ENCODE measurements around the gene RFPL1.
"Not testable (repeated sequence)": the region's sequence is repeated elsewhere in the genome, so short reads cannot be mapped to it uniquely, and the experiment has no call there.

The RFPL1 gene

DNA sequence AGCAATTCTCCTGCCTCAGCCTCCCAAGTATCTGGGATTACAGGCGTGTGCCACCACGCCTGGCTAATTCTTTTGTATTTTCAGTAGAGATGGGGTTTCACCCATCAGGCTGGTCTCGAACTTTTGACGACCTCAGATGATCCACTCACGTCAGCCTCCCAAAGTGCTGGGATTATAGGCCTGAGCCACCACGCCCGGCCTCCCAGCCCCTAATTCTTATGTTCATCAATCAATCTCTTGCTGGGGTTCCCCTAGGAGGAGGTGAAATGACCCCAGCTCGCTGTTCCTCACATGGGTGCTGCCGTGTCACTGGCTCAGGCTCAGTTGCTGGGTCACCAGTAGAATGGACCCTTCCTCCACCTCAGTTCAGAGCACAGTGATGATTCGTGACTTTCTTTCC, at the start of gene RFPL1:
RFPL1 (plus strand) TSS at position 301 of the 400 bp plus-strand sequence.
- not testable (repeated sequence) for DNase-seq

DNA sequence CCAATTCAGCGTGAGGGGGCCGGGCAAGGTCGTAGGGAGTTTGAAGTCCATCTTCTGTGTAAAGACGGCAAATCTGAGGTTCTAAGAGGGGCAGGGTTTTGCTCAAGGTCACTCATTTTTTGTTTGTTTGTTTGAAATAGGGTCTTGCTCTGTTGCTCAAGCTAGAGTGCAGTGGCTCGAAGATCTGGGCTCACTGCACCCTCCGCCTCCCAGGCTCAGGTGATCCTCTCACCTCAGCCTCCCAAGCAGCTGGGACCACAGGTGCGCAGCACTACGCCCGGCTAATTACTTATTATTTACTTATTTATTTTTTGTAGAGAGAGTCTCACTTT, 49.7 kb upstream of the RFPL1 start:
- no peak for DNase-seq

DNA sequence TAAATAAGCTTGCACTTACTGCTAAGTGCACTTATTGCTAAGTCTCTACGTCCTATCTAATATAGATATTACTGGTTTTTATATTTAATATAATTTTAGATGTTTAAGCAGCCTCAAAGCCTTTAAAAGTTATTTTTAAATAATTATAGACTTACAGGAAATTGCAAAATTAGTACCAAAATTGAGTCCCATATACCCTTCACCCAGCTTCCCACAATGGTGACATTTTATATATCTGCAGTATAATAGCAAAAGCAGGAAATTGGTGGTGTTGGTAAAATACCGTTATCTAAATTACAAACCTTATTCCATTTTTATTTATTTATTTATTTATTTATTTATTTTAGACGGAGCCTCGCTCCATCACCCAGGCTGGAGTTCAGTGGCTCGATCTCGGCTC, 48.1 kb upstream of the RFPL1 start:
- DNase-seq = no peak

DNA sequence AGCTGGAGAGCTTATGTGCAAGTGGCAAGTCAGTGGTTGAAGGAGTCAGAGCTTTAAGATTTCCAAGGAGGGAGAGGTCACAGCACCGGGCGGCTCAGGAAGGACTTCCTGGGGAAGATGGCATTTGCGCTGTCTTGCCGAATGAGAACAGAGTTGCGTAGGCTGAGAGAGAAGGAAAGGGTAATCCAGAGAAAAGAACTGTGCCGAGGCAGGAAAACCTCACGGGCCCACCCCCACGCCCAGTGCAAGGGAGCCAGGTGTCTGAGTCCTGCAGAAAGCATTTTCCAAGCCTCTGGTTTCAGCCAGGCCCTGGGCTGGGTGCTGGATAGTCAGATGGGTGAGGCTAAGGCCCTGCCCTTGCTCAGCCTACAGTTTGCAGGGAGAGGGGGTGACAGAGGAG, 46.8 kb upstream of the RFPL1 start:
- DNase-seq = no peak

DNA sequence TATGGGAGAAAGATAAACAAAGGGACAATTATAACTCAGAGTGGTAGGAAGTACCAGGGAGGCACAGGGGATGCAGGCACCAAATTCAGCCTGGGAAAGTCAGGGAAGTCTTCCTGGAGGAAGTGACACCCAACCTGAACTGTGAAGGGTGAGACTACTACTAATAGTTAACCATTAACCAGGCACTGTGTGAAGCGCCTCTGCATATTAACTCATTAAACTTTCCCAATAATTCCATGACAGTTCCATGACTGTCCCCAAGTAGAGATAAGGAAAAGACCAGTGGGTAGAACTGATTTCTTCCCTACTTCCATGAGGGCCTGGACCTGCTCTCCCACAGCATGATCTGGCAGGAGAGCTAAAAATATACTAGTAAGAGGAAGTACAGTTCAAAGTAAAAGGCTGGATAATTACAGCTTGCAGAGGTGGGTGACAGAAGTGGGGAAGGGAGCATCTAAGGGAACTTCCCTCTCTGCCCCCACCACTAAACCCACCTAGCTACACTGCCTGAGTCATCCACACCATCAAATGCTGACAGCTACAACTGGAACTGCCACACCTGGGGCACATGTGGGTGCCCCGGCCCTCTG, 45.3 kb upstream of the RFPL1 start:
- DNase-seq = no peak

DNA sequence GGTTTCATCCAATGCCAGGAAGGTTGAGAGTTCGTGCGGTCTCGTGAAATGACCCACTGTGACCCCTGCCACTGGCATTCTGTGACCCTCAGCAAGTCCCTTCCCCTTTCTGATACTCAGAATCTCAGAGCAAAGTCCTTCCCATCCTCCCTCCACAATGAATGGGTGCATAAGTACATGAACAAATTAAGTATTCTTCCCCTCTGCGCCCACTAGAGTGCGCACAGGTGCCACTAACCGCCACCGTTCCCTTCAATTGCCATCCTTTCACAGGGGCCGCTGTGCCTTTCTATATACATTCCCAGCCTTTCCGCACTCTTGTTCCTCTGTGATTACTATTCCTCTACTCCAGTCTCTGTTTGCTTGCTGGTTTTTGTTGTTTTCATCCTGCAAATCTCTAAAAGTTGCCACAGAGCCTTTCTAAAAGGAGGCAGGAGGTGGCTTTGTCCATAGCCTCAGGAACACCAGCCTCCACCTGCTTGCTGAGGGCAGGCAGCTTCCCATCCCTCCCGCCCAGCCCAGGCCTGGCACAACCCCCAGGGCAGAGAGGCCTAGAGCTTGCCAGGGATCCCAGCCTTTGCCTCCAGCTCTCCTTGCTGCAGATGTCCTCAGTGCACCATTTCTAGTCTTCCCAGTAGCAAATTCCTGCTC, 43.3 kb upstream of the RFPL1 start:
- peak; percentile 58 for DNase-seq

DNA sequence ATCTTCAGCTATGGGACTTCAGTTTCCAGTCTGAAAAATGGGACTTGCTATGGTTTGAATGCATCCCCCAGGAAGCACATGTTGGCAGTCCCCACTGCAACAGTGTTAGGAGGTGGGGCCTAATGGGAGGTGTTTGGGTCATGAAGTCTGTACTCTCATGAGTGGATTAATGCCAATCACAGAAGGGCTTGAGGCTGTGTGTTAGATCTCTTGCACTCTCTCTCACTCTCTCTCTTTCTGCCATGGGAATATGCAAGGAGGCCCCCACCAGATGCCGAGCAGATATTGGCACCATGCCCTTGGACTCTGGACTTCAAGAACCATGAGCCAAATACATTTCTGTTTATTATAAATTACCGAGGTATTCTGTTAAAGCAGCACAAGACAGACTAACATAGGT, 42.3 kb upstream of the RFPL1 start:
- no peak for DNase-seq

DNA sequence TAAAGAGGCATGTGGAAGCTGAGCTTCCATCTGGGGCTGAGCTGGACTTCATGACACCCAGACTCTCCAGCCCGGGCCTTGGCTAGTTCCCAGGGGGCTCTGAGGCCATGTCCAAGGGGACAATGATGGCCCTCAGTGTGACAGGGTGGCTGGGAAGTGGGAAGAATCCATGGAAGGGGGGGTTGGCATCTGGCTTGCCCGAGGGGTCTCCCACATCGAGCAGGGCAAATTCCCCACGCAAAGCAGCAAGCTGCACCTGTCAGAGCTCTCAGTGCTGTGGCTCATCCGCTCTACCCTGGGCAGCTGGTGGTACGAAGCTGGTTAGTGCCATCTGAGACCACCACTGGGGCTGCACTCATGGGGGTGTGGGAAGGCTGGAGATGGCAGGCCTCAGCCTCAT, 40.6 kb upstream of the RFPL1 start:
- no peak for DNase-seq

DNA sequence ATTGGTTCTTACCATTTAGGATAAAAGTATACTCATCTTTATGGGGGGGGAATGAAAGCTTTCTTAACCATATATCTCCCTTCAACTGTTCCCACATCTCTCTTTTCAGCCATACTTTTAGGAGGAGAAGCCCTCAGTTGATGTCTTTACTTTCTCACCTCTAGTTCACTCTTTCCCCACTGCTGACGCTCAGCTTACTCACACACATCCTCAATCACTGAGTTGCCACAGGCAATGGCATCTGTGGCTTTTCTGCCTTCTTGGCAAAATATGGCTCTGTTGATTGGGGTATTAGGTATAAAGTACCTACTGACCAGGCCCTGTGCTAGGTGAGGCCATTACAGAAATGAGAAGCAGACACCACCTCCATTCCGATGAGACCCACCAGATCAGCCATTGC, 37.8 kb upstream of the RFPL1 start:
- no peak for DNase-seq

DNA sequence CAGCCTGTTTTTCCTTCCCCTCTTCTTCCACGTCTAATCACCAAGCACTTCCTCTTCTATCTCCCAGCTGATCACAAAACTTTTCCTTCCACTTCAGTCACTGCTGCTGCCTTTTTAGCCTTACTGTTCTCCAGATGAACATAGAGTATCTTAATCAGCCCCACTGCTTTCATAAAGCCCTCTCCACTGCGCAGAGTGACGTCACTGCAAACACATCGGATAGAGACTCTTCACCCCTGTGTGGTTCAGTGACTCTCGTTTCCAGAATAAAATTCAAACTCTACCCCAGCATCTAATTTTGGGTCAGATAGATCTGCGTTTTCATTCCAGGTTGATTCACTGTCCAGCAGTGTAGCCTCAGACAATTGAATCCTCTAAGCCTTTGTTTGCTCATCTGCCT, 36.8 kb upstream of the RFPL1 start:
- not testable (repeated sequence) for DNase-seq

DNA sequence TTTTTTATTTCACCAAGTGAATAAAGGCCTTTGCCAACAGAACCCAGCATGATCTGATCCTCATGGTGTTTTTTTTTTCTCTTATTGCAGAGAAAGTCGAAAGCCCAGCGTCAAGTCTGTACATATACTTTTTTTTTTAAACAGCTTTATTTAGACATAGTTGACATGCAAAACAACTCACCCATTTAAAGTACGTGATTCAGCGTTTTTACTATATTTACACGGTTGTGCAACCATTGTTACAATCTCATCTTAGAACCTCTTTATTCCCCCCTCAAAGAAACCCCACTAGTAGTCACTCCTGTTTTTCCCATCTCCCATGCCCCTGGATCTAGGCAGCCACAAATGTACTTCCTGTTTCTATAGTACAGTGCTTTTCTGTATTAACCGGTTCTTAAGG, 29.4 kb upstream of the RFPL1 start:
- DNase-seq = no peak

DNA sequence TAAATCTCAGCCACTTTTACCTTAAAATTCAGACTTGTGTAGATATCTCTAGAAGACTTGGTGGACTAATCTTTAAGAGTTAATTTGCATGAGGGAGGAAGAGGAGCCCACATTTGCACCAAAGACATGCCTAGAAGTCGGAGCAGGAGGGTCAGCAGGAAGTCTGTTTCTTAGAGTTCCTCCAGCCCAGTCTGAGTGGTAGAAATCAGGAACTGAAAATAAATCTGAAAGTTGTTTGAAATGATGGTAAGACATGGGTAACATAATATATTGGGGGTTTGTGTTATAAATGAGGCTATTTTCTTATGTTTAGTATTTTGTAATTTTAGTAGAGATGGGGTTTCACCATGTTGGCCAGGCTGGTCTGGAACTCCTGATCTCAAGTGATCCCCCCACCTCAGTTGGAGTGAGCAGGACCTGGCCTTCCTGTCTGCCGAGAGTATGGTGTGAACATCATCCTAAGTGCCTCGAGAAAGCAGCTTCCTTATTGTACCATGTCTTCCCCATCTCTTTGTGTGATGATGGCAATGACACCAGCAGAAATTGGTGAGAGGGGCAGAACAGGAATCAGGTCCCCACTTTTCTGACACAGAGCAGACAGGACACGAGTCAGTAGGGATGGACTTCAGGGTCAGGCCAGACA, 26.7 kb upstream of the RFPL1 start:
- DNase-seq = not testable (repeated sequence)

DNA sequence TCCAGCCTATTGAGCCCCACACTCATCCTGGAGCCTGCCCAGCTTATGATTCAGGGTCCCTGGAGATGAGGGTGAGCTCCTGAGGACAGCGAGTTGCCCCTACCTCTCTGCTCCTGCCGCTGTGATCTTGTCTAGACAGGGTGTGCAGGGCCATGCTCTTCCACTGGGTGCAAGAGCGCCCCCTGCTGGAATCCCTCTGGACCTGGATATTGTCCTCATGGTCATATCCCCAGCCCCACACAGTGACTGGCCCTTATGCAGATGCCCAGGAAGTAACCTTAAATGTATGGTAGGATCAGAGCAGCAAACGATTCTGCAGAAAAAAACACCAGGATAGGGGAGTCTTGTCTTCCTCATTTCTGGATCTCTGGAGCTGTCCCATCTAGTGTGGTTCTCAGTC, 25.6 kb upstream of the RFPL1 start:
- peak; percentile 33 for DNase-seq

DNA sequence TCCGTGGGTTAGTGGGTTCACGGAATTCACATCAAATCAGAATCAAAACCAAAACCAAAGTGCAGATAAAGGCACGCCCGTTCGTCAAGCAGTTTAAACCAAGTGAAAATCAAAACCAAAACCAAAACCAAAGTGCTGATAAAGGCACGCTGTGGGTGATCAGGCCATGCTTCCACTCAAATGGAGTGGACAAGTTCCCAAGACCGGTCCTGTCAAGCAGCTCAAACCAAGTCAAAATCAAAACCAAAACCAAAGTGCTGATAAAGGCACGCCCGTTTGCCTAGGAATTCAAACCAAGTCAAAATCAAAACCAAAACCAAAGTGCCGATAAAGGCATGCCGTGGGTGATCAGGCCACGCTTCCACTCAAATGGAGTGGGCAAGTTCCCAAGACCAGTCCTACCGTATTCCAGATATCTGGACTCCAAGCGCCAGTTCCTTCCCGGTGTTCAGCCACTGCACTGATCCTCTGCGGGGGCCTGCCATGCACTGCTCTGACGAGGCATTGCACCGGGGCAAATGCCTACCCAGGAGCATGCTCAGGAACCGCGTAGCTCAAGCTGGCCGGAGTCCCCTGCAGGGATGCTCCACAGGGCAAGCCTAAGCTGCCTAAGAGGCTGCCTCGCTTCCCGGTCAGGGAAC, 23.3 kb upstream of the RFPL1 start:
- peak; percentile 60 for DNase-seq

DNA sequence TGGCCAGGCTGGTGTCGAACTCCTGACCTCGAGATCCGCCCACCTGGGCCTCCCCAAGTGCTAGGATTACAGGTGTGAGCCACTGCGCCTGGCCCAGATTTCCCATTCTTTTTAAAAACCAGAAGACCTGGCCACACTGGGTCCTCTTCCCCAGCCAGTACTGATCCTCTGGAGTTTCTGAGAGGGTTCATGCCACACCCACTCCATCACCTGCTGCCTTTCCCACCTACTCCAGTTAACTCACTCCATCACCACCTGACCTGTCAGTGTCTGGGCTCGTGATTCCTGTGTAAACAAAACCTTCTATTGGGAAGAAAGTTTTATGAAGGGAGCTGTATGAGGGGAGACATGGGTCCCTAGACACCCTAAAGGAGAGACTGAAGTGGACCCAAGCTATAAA, 19.7 kb upstream of the RFPL1 start:
- not testable (repeated sequence) for DNase-seq

DNA sequence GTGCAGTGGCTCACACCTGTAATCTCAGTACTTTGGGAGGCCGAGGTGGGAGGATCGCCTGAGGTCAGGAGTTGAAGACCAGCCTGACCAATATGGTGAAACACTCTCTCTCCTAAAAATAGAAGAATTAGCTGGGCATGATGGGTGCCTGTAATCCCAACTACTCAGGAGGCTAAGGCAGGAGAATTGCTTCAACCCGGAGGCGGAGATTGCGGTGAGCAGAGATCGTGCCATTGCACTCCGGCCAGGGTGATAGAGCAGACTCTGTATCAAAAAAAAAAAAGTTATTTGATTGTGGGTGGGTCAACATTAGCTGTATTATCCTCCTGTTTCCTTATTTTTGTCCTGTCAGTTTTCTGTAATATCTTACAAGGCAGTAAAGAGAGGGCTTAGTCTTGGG, 11.9 kb upstream of the RFPL1 start:
- no peak for DNase-seq

DNA sequence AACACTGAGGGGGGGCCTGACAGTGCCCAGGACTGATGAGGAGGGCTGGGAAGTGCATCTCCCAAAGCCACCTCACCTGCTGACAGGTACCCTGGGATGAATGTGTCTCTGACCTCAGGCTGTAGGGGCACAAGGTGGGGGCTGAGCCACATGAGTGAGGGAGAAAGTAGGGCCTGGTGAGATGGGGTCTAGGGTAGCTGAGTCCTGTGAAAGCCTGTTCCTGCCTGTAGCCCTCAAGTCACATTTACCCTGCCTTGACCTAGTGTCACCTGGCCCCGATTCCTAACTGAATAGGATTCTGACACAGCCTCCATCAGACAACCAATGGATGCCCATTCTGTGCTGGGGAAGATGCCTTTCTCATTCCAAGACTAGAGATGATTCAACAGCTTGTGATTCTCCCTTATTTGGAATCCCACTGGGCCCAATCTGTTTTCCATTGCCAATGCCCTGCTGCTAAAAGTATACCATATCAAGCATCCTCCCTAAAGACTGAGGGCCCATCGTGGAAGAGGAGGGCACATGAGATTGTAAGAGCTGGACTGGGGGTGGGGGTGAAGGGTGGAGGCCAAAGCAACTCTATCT, 11.1 kb upstream of the RFPL1 start:
- no peak for DNase-seq

DNA sequence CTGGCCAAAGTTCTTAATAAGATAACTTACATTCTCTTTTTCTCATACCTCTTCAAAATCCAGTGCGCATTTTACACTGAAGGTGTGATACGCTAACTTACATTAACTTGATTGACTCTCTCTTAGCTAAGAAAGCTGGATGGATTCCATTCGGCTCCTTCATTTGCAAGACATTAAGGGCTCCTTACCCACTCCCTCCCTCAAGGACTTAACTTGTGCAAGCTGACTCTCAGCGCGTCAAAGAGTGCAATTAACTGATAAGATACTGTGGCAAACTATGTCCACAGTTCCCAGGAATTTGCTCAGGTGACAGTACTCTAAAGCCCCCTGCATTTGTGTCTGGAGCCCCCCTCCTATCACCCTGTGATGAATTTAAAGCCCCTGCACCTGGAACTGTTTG, 6.4 kb upstream of the RFPL1 start:
- DNase-seq = no peak

DNA sequence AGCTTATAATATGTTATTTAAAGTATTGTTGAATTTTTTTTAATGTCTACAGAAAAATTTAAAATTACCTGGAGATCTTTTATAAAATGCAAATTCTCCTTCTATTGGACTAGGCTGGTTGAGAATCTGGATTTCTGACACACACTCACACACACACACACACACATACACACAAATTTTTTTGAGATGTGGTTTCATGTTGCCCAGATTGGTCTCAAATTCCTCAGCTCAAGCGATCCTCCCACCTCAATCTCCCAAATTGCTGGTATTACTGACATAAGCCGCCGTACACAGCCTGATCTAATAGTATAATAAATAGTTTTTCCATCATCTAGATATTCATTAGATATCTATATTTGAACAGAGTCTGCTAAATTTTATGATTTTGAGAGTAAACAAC, 4.5 kb upstream of the RFPL1 start:
- no peak for DNase-seq

DNA sequence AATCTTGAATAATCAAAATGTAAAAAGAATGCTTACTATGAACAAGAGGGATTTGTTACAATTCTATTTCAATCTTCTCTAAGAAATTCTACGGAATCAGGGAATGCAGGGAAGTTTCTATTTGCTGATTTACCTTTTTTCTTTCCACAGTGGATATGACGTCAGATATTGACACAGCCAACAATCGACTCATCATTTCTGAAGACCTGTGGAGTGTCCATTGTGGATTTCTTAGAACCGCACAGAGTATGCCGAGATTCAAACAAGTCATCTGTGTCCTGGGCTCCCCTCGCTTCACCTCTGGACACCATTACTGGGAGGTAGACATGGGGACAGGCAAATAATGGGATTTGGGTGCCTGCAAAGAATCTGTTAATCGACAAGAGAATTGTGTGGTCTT, 4.1 kb upstream of the RFPL1 start:
- no peak for DNase-seq

DNA sequence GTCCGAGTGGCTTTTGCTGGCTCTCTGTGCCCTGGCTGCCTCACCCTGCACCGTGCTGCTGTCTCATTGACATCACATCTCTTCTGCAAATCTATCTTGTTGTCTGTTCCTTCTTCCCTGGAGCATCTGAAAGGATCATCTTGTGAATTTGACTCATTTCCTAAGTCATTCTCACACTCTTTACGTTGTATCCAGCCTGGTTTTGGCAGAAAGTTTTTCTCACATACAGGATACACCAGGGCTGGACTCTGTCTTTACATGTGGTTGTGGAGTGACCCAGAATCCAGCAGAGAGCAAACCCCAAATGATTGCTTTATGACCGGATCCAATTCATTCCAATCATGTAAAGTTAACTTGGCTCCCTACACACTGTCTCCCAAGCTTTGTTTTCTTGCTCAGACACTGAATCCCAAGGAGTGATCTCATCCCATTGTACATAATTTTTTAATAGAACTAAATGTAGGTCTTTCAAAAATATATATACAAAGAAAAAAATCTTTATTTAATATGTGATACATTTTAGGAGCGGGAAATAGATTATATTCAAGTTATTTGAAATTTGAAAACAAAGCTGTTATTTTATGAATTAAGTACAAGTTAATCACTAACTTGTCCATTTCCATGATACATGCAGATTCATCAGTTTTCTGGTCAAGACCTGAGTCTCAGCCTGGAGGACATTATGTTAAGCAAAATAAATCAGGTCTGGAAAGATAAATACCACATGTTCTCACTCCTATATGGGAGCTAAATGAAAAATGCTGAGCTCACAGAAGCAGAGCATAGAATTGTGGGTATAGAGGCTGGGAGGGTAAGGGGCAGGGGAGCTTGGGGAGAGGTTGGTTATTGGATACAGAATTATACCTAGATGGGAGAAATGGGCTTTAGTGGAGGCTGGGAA, 2.9 kb upstream of the RFPL1 start:
- DNase-seq = no peak

DNA sequence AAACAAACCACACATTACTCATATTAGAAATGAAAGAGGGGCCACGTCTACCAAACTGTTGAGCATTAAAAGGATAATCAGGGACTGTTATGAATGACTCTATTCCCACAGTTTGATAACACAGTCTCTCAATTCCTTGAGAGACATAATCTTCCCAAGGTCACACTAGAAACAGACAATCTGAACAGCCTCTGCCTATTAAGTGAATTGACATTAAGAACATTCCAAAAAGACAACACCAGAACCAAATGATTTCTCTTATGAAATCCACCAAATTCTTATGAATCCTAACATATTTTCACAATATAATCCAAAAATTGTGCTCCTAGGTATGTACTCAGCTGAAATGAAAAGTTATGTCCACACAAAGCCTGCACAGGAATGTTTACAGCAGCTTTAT, 4.6 kb downstream of the RFPL1 start:
- no peak for DNase-seq

DNA sequence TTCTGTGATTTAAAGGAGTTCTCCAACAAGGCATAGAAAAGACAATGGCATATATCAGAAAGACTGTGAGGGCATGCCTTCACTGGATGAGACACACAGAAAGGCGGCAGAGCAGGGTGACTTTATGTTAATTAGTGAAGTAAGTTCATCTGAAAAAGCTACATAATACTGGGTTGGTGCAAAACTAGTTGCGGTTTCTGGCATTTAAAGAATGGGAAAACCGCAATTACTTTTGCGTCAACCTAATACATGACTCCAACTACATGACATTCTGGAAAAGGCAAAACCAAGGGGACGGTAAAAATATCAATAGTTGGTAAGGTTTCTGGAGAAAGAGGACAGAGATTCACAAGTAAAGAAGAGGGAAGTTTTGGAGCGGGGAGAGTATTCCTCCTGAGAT, 5.1 kb downstream of the RFPL1 start:
- DNase-seq = no peak
